GM23338 (cell line): ENCODE measurements around the gene TOM1L2. TPM values are rescaled to one million over a fixed set of nuclear protein-coding genes. Genes with fewer than 3 reads are reported as not detected.

Source experiments
- ATAC-seq: fragments of 200-7000 bp; cut with Tn5 transposase; 3 replicates; pipeline ENCODE4 v1.9.1; 2020
- DNase-seq: peaks from one replicate; pipeline ENCODE4 v3.0.0-alpha.2; 2015; ENCODE audit warnings: low spot score
- H2AFZ ChIP-seq: fragments of 200-600 bp; sonication (generic); 2 replicates; pipeline ENCODE4 v1.8.0; 2016; ENCODE audit warnings: antibody characterized with exemption, mild to moderate bottlenecking, moderate library complexity
- H3F3A ChIP-seq: fragments of 200-600 bp; sonication (generic); replicated peaks from 2 replicates; pipeline ENCODE4 v1.8.0; 2017; ENCODE audit warnings: antibody characterized with exemption, mixed run types, low read depth
- H3K27ac ChIP-seq: fragments of 200-600 bp; sonication (generic); 2 replicates; pipeline ENCODE4 v1.6.1; 2016; ENCODE audit warnings: low read depth
- H3K27me3 ChIP-seq: fragments of 200-600 bp; sonication (generic); 2 replicates; pipeline ENCODE4 v1.8.0; 2016; ENCODE audit warnings: mild to moderate bottlenecking, mixed run types, moderate library complexity; ENCODE audit not compliant: insufficient read depth
- H3K36me3 ChIP-seq: fragments of 200-600 bp; sonication (generic); 2 replicates; pipeline ENCODE4 v1.8.0; 2016; ENCODE audit warnings: mild to moderate bottlenecking; ENCODE audit not compliant: insufficient read depth
- H3K4me1 ChIP-seq: fragments of 200-600 bp; sonication (generic); 2 replicates; pipeline ENCODE4 v1.8.0; 2016; ENCODE audit warnings: mild to moderate bottlenecking, moderate library complexity; ENCODE audit not compliant: insufficient read depth
- H3K4me2 ChIP-seq: fragments of 200-600 bp; sonication (generic); 2 replicates; pipeline ENCODE4 v1.7.1; 2017; ENCODE audit warnings: mixed run types
- H3K4me3 ChIP-seq: fragments of 200-600 bp; sonication (generic); 2 replicates; pipeline ENCODE4 v1.6.1; 2016; ENCODE audit warnings: mixed run types
- H3K79me2 ChIP-seq: fragments of 200-600 bp; sonication (generic); replicated peaks from 2 replicates; pipeline ENCODE4 v1.8.0; 2017; ENCODE audit warnings: mild to moderate bottlenecking; ENCODE audit not compliant: insufficient read depth
- H3K9me2 ChIP-seq: fragments of 200-600 bp; sonication (generic); 2 replicates; pipeline ENCODE4 v1.8.0; 2017; ENCODE audit not compliant: insufficient read depth
- H4K20me1 ChIP-seq: fragments of 200-600 bp; sonication (generic); replicated peaks from 2 replicates; pipeline ENCODE4 v1.8.0; 2017; ENCODE audit warnings: mild to moderate bottlenecking; ENCODE audit not compliant: insufficient read depth
- H3K27ac Mint-ChIP-seq: 2 replicates; pipeline ENCODE4 v1.8.0; 2020; ENCODE audit warnings: inconsistent platforms, mild to moderate bottlenecking, moderate library complexity, mixed read lengths
- H3K27me3 Mint-ChIP-seq: 3 replicates; pipeline ENCODE4 v1.8.0; 2022; ENCODE audit warnings: low read depth, mild to moderate bottlenecking, moderate library complexity, mixed read lengths, inconsistent platforms; ENCODE audit not compliant: insufficient read depth, poor library complexity
- H3K36me3 Mint-ChIP-seq: 3 replicates; pipeline ENCODE4 v1.8.0; 2021; ENCODE audit warnings: low read depth, mild to moderate bottlenecking, inconsistent platforms, moderate library complexity, mixed read lengths
- H3K4me1 Mint-ChIP-seq: 3 replicates; pipeline ENCODE4 v1.8.0; 2020; ENCODE audit warnings: mild to moderate bottlenecking, inconsistent platforms, mixed read lengths
- H3K4me3 Mint-ChIP-seq: 3 replicates; pipeline ENCODE4 v1.8.0; 2021; ENCODE audit warnings: moderate library complexity, mild to moderate bottlenecking, inconsistent platforms, mixed read lengths
- H3K9me3 Mint-ChIP-seq: 3 replicates; pipeline ENCODE4 v1.8.0; 2020; ENCODE audit warnings: moderate library complexity, mild to moderate bottlenecking, inconsistent platforms, mixed read lengths
- CREB1 ChIP-seq: fragments of 250-450 bp; sonication (Bioruptor Pico); IDR thresholded peaks from 2 replicates; pipeline ENCODE4 v1.5.0; 2020; ENCODE audit warnings: low read depth, mild to moderate bottlenecking, moderate library complexity
- CTCF ChIP-seq, 2 experiments: fragments of 200-600 bp in 1 of 2; sonication (generic) in 1 of 2; conservative IDR thresholded peaks; 2 replicates each; pipeline versions ENCODE4 v1.5.1 to v1.6.1; 2016 to 2017; ENCODE audit warnings: antibody characterized with exemption in 2 of 2, low read depth in 2 of 2, mild to moderate bottlenecking in 2 of 2, moderate library complexity in 1 of 2
- ETS1 ChIP-seq: IDR thresholded peaks from 2 replicates; pipeline ENCODE4 v1.6.1; 2016; ENCODE audit warnings: antibody characterized with exemption
- EZH2 ChIP-seq: fragments of 200-600 bp; sonication (generic); IDR thresholded peaks from one replicate; pipeline ENCODE4 v1.8.0; 2017; ENCODE audit warnings: antibody characterized with exemption, mild to moderate bottlenecking, low read depth; ENCODE audit not compliant: unreplicated experiment
- EZH2phosphoT487 ChIP-seq: fragments of 200-600 bp; sonication (generic); IDR thresholded peaks from one replicate; pipeline ENCODE4 v1.8.1; 2018; ENCODE audit warnings: antibody characterized with exemption; ENCODE audit not compliant: unreplicated experiment
- JUNB ChIP-seq: IDR thresholded peaks from one replicate; pipeline ENCODE4 v1.6.1; 2016; ENCODE audit warnings: antibody characterized with exemption; ENCODE audit not compliant: unreplicated experiment
- NANOG ChIP-seq: IDR thresholded peaks from 2 replicates; pipeline ENCODE4 v1.6.1; 2016; ENCODE audit warnings: antibody characterized with exemption, borderline replicate concordance
- POLR2AphosphoS5 ChIP-seq: IDR thresholded peaks from 2 replicates; pipeline ENCODE4 v1.6.1; 2016; ENCODE audit warnings: antibody characterized with exemption, low read depth
- REST ChIP-seq: IDR thresholded peaks from one replicate; pipeline ENCODE4 v1.6.1; 2018; ENCODE audit warnings: antibody characterized with exemption; ENCODE audit not compliant: unreplicated experiment
- STAT1 ChIP-seq: IDR thresholded peaks from one replicate; pipeline ENCODE4 v1.6.1; 2016; ENCODE audit warnings: antibody characterized with exemption; ENCODE audit not compliant: unreplicated experiment
- ZNF114 ChIP-seq: fragments of 250-450 bp; sonication (Bioruptor Pico); IDR thresholded peaks from 2 replicates; pipeline ENCODE4 v1.5.0; 2020; ENCODE audit warnings: mild to moderate bottlenecking, moderate library complexity
- ZNF331 ChIP-seq: fragments of 250-450 bp; sonication (Bioruptor Pico); IDR thresholded peaks from 2 replicates; pipeline ENCODE4 v1.5.0; 2020; ENCODE audit warnings: low read depth, mild to moderate bottlenecking, moderate library complexity
- polyA plus RNA-seq: library from polyadenylated mRNA; unstranded; fragments of >200 nt; fragmentation: Nextera tagmentation; extraction: Ambion mirVana; gene quantifications from 2 replicates; pipeline ENCODE4 v1.2.1, GENCODE V29; 2016
- total RNA-seq: library from RNA; depleted of rRNA; stranded (reverse); fragments of >200 nt; shearing (Covaris generic); gene quantifications from 2 replicates; pipeline ENCODE4 v1.2.3, GENCODE V29; 2014

TOM1L2 gene
- total and polyA plus RNA-seq, 2 experiments from 2014 or later: 3.3 TPM

- no peak for DNase-seq
- ATAC-seq: no peak
- H3K4me1 ChIP-seq: peaks cover 8% of the 10 kb centered on the region; the same call in 1 of the 2 replicates
- Mint-ChIP-seq H3K4me1 (peaks cover 25% of the 10 kb centered on the region), H3K36me3 (no peaks in the 10 kb centered on the region), H3K9me3 (no peaks in the 10 kb centered on the region), H3K27ac (no peak overlapping the region), H3K4me3 (no peak overlapping the region), H3K27me3 (peaks cover 11% of the 10 kb centered on the region)
- H3F3A ChIP-seq: no peaks in the 10 kb centered on the region
- no peak overlapping the region for H3K4me2 ChIP-seq
- H3K4me3 ChIP-seq: no peak overlapping the region
- H4K20me1 ChIP-seq: no peaks in the 10 kb centered on the region
- H3K27ac ChIP-seq: no peak overlapping the region
- H3K36me3 ChIP-seq: no peaks in the 10 kb centered on the region
- H3K27me3 ChIP-seq: no peaks in the 10 kb centered on the region
- H2AFZ ChIP-seq: no peak overlapping the region
- TF ChIP-seq ZNF114 (CRISPR knock-in tag): no peak
- TF ChIP-seq JUNB: no peak
- TF ChIP-seq ZNF331 (CRISPR knock-in tag): no peak
- TF ChIP-seq STAT1: no peak
- no peak for TF ChIP-seq EZH2phosphoT487
- TF ChIP-seq REST: no peak
- TF ChIP-seq POLR2AphosphoS5: no peak
- H3K79me2 ChIP-seq: no peaks in the 10 kb centered on the region
- H3K9me2 ChIP-seq: no peaks in the 10 kb centered on the region
Measured at GRCh38 chr17:17855976-17856375, 116.2 kb downstream of the TOM1L2 start.

GRCh38 chr17:17853811-17854447, 118.3 kb downstream of the TOM1L2 start:
- Mint-ChIP-seq H3K9me3 (no peaks in the 10 kb centered on the region), H3K27ac (no peak overlapping the region), H3K27me3 (peaks cover 11% of the 10 kb centered on the region), H3K4me3 (no peak overlapping the region), H3K36me3 (no peaks in the 10 kb centered on the region), H3K4me1 (peaks cover 35% of the 10 kb centered on the region)
- H3F3A ChIP-seq: no peaks in the 10 kb centered on the region
- no peak for ATAC-seq
- no peaks in the 10 kb centered on the region for H3K27me3 ChIP-seq
- H3K4me3 ChIP-seq: no peak overlapping the region
- no peak for DNase-seq
- no peaks in the 10 kb centered on the region for H3K36me3 ChIP-seq
- H3K27ac ChIP-seq: no peak overlapping the region
- H3K79me2 ChIP-seq: no peaks in the 10 kb centered on the region
- no peaks in the 10 kb centered on the region for H3K9me2 ChIP-seq
- peaks cover 19% of the 10 kb centered on the region for H3K4me1 ChIP-seq
- no peak overlapping the region for H3K4me2 ChIP-seq
- no peak overlapping the region for H2AFZ ChIP-seq
- no peaks in the 10 kb centered on the region for H4K20me1 ChIP-seq
- TF ChIP-seq ZNF114 (CRISPR knock-in tag) (no peak), JUNB (no peak), EZH2 (no peak), CREB1 (no peak), ETS1 (no peak), CTCF (conservative IDR thresholded peaks at IDR 0.05; ENCODE audit: low read depth in 2 of 2) (no peak), REST (no peak), STAT1 (no peak), EZH2phosphoT487 (no peak), POLR2AphosphoS5 (no peak), NANOG (no peak), ZNF331 (CRISPR knock-in tag) (no peak)
